Measurements from ENCODE around the gene SIL1. TPM values are rescaled to one million over a fixed set of nuclear protein-coding genes. Genes with fewer than 3 reads are reported as not detected.

SIL1 gene
- total RNA-seq, 1 donor: 12.4 TPM

DNA sequence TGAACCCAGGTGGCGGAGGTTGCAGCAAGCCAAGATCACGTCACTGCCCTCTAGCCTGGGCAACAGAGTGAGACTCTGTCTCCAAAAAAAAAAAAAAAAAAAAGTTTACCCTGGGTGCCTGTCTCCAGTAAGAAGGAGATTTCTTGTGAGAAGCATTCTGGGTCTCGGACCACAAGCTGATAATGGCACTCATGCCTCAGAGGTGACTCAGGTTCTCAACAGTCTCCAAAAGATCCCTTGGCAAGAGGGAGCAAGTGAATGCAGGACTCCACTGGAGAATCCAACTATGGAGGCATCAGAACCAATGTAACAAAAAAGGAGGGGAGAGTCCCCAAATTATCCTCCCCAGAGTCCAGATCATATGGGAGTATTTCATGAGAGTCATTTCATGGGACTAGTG is 217.0 kb downstream of the SIL1 start:
- Histone ChIP-seq H3K4me1 (ENCODE audit: insufficient read depth, low read length) (peaks cover 25% of the 10 kb centered on the region), H3K4me3 (ENCODE audit: low read length) (no peak overlapping the region), H3K9me3 (ENCODE audit: low read depth, low read length) (no peaks in the 10 kb centered on the region), H3K27me3 (ENCODE audit: insufficient read depth, low read length) (no peaks in the 10 kb centered on the region)

- H3K9me3 ChIP-seq (ENCODE audit: low read depth, low read length): no peaks in the 10 kb centered on the region
- H3K4me1 ChIP-seq (ENCODE audit: insufficient read depth, low read length): peaks cover 25% of the 10 kb centered on the region
- H3K27me3 ChIP-seq (ENCODE audit: insufficient read depth, low read length): no peaks in the 10 kb centered on the region
- no peak overlapping the region for H3K4me3 ChIP-seq (ENCODE audit: low read length)
Observed at GRCh38 chr5:138980441-138980840, 217.7 kb downstream of the SIL1 start.

GRCh38 chr5:138979684-138980280 is 218.4 kb downstream of the SIL1 start:
- H3K9me3 ChIP-seq (ENCODE audit: low read depth, low read length): no peaks in the 10 kb centered on the region
- H3K4me3 ChIP-seq (ENCODE audit: low read length): no peak overlapping the region
- no peaks in the 10 kb centered on the region for H3K27me3 ChIP-seq (ENCODE audit: insufficient read depth, low read length)
- H3K4me1 ChIP-seq (ENCODE audit: insufficient read depth, low read length): peaks cover 25% of the 10 kb centered on the region

DNA sequence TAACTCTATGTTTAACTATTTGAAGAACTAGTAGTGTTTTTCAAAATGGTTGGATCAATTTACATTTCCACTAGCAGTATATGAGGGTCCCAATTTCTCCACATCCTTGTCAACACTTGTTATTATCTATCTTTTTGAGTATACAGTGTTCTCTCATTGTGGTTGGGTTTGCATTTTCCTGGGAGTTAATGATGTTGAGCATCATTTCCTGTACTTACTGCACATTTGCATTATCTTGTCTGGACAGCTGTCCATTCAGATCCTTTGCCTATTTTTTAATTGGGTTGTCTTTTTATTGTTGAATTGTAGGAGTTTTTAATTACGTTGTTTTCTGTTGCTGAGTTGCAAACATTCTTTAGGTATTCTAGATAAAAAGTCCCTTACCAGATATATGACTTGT is 219.6 kb downstream of the SIL1 start:
- H3K4me3 ChIP-seq (ENCODE audit: low read length): no peak overlapping the region
- H3K27me3 ChIP-seq (ENCODE audit: insufficient read depth, low read length): no peaks in the 10 kb centered on the region
- peaks cover 25% of the 10 kb centered on the region for H3K4me1 ChIP-seq (ENCODE audit: insufficient read depth, low read length)
- no peaks in the 10 kb centered on the region for H3K9me3 ChIP-seq (ENCODE audit: low read depth, low read length)

- H3K27me3 ChIP-seq (ENCODE audit: insufficient read depth, low read length): no peaks in the 10 kb centered on the region
- no peaks in the 10 kb centered on the region for H3K9me3 ChIP-seq (ENCODE audit: low read depth, low read length)
- no peak overlapping the region for H3K4me3 ChIP-seq (ENCODE audit: low read length)
- H3K4me1 ChIP-seq (ENCODE audit: insufficient read depth, low read length): peaks cover 25% of the 10 kb centered on the region
Observed at GRCh38 chr5:138978080-138978479, 220.1 kb downstream of the SIL1 start.

GRCh38 chr5:138975098-138975847 is 222.9 kb downstream of the SIL1 start:
- no peaks in the 10 kb centered on the region for H3K9me3 ChIP-seq (ENCODE audit: low read depth, low read length)
- H3K4me3 ChIP-seq (ENCODE audit: low read length): no peak overlapping the region
- peaks cover 9% of the 10 kb centered on the region for H3K4me1 ChIP-seq (ENCODE audit: insufficient read depth, low read length)
- no peaks in the 10 kb centered on the region for H3K27me3 ChIP-seq (ENCODE audit: insufficient read depth, low read length)

- Histone ChIP-seq H3K4me1 (ENCODE audit: insufficient read depth, low read length) (peaks cover under 1% of the 10 kb centered on the region), H3K27me3 (ENCODE audit: insufficient read depth, low read length) (no peaks in the 10 kb centered on the region), H3K4me3 (ENCODE audit: low read length) (no peak overlapping the region)
Observed at GRCh38 chr5:138974227-138975063, 223.7 kb downstream of the SIL1 start.

GRCh38 chr5:138972836-138973235 is 225.3 kb downstream of the SIL1 start:
- no peaks in the 10 kb centered on the region for H3K9me3 ChIP-seq (ENCODE audit: low read depth, low read length)
- no peaks in the 10 kb centered on the region for H3K4me1 ChIP-seq (ENCODE audit: insufficient read depth, low read length)
- H3K27me3 ChIP-seq (ENCODE audit: insufficient read depth, low read length): no peaks in the 10 kb centered on the region
- no peak overlapping the region for H3K4me3 ChIP-seq (ENCODE audit: low read length)

More at GRCh38 chr5:138974227-138975063, 223.7 kb downstream of the SIL1 start:
- H3K9me3 ChIP-seq (ENCODE audit: low read depth, low read length): no peaks in the 10 kb centered on the region

- no peaks in the 10 kb centered on the region for H3K9me3 ChIP-seq (ENCODE audit: low read depth, low read length)
- no peak overlapping the region for H3K4me3 ChIP-seq (ENCODE audit: low read length)
- H3K4me1 ChIP-seq (ENCODE audit: insufficient read depth, low read length): no peaks in the 10 kb centered on the region
- no peaks in the 10 kb centered on the region for H3K27me3 ChIP-seq (ENCODE audit: insufficient read depth, low read length)
Observed at GRCh38 chr5:138972230-138972629, 225.9 kb downstream of the SIL1 start.

- no peak overlapping the region for H3K4me3 ChIP-seq (ENCODE audit: low read length)
- H3K4me1 ChIP-seq (ENCODE audit: insufficient read depth, low read length): no peaks in the 10 kb centered on the region
- no peaks in the 10 kb centered on the region for H3K9me3 ChIP-seq (ENCODE audit: low read depth, low read length)
- no peaks in the 10 kb centered on the region for H3K27me3 ChIP-seq (ENCODE audit: insufficient read depth, low read length)
Observed at GRCh38 chr5:138969323-138970002, 228.7 kb downstream of the SIL1 start.

DNA sequence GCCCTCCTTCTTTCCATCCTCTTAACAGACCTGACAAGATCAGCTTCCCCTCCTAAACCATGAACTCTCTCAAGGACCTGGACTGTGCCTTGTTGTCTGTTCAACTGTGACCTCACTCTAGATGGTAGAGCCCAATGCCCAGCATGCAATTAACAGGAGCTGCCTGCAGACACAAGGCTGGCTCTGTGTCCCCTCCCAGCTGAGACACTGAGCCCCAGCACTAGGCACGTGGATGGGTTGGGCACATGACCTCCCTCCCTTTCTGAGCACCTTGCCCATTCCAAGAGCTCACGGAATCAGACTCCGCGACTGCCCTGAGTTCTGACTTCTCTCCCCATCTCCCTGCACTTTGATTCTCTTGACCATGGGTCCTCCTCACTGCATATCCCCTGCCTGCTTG is 229.6 kb downstream of the SIL1 start:
- H3K9me3 ChIP-seq (ENCODE audit: low read depth, low read length): no peaks in the 10 kb centered on the region
- H3K27me3 ChIP-seq (ENCODE audit: insufficient read depth, low read length): no peaks in the 10 kb centered on the region
- H3K4me3 ChIP-seq (ENCODE audit: low read length): no peak overlapping the region
- H3K4me1 ChIP-seq (ENCODE audit: insufficient read depth, low read length): no peaks in the 10 kb centered on the region

DNA sequence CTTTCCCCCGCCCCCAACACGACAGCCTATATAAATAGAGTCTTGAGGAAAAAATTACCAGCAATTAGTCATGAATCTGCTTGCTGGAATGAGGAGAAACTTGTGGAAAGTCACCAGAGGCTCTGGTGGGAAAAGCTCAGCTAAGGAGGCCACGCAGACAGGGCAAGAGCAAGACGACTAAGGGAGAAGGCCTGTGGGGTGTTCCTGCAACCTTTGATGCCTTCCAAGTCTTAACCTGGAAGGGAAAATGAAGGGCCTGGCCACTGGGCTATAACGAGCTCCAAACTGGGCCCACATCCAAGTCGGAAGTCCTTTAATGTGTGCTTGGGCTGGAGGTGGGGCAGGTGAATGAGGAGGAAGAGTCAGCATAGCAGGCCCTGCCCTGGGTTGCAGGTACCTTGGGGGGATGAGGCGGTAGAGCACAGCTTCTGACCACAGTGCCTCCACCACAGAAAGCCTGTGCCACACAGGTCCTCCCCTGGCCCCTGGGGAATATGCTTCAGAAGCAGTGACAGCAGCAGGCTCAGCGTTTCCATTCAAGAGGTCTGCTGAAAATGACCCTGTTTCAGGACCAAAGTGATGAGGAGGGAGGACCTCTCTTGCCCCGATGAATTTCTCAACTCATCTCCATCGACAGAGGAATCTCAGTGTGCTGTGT is 230.2 kb downstream of the SIL1 start:
- Histone ChIP-seq H3K9me3 (ENCODE audit: low read depth, low read length) (no peaks in the 10 kb centered on the region), H3K4me3 (ENCODE audit: low read length) (no peak overlapping the region), H3K4me1 (ENCODE audit: insufficient read depth, low read length) (no peaks in the 10 kb centered on the region), H3K27me3 (ENCODE audit: insufficient read depth, low read length) (no peaks in the 10 kb centered on the region)

DNA sequence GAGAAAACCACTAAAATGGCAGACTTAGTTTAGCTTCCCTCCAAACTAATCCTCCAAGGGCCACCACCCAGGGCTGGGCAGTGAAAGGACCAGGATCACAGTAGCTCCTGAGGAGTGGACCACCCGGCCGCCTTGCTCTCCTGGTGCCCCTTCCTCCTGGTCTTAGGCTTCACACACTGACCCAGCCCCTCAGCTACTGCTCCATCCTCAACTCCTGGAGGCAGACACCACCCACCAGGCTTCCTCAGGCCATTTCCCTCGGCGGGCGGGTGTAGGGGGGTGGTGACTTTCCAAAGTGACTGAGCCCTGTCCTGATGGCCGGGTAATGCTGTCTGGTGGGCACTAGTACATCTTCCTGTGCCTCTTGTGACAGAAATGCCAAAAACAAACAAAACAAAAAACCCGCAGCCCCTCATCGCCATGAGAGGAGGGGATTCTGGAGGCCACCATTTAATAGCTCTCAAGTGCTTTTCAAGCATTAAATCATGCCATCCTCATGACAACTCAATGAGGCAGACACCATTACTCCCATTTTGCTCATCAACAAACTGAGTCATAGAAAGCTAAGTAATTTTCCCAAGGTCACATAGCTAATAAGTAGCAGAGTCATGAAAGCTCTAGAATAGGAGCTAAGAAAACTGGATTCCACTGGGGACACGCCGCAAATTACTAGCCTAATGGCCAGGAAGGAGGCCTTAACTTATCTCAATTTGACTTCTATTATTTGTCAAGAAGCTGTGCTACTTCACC is 231.8 kb downstream of the SIL1 start:
- Histone ChIP-seq H3K27me3 (ENCODE audit: insufficient read depth, low read length) (no peaks in the 10 kb centered on the region), H3K4me1 (ENCODE audit: insufficient read depth, low read length) (no peaks in the 10 kb centered on the region)

DNA sequence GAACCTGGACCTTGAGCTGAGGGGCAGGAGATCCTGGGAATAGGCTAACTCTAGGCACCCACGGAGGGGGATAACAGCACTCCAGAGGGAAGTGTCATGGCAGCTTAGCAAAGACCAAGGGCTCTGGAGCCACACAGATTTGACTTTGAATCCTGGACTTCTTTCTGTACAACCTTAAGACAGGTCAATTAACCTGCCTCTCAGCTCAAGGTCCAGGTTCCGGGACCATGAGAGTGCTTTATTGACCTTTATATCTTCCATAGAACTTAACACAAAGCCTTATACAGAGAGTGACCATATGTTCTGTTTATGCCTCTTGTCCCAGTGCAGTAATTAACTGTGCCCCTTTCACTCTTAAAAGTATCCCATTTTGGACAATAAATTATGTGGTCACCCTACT is 232.5 kb downstream of the SIL1 start:
- H3K4me3 ChIP-seq (ENCODE audit: low read length): no peak overlapping the region
- no peaks in the 10 kb centered on the region for H3K9me3 ChIP-seq (ENCODE audit: low read depth, low read length)
- no peaks in the 10 kb centered on the region for H3K27me3 ChIP-seq (ENCODE audit: insufficient read depth, low read length)
- no peaks in the 10 kb centered on the region for H3K4me1 ChIP-seq (ENCODE audit: insufficient read depth, low read length)

More for the DNA sequence above, 231.8 kb downstream of the SIL1 start:
- Histone ChIP-seq H3K4me3 (ENCODE audit: low read length) (no peak overlapping the region), H3K9me3 (ENCODE audit: low read depth, low read length) (no peaks in the 10 kb centered on the region)

Data from mononuclear cell (primary cell).